NCI-H526 treated with DMSO at 0.1 percent for 48 hours (cell line): ENCODE measurements around the gene SLC7A10.
"Not testable (repeated sequence)": the region's sequence is repeated elsewhere in the genome, so short reads cannot be mapped to it uniquely, and the experiment has no call there.

Experiments
- DNase-seq: peaks from one replicate; lab custom pipeline; 2025; lab: John Stamatoyannopoulos, UW

The SLC7A10 gene

DNA sequence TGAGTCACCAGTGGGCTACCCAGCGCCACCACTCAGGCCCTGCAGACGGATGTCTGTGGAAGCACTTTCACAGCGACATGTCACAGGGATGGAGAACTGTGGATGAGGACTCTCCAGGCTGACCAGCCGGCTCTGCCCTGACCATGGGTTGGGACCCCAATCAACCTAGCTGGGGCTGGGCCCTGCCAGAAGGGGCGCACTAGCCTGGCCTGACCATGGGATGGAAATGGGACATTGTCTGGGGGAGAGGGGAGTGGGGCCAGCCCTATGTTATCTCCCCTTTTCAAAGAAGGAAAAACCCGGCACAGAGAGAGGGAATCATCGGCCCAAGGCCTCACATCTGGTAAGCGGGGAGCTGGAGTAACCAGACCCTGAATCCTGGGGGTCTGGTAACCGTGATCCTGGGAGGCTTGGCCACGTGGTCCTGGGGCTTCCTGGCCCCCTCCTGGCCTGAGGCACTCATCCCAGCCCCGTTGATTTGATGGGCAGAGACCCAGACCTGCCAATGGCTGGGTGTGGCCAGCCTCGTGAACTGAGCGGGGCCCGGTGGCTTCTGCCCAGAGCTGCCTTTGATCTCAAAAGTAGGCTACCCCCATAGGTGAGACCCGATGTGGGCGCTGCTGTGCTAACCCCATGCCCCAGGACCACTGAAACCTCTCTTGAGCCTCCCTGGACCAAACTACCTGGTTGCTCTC lies 11.2 kb upstream of the SLC7A10 start:
- no peak for DNase-seq

DNA sequence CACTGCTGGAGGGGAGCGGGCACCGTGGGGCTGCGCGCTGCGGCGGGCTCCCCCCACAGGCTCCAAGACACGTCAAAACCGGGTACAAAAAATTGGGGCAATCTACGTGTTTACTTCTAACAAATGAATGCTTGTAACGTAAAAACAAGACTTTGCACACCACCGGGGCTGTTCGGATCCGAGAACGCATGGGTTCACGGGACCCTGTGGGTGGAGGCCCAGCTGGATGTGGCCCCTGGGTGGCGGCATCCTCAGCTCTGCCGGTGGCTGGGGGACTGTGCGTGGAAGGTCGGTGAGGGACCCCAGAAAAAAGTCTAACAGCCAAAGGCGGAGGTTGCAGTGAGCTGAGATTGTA lies 10.3 kb upstream of the SLC7A10 start:
- DNase-seq, result no peak

DNA sequence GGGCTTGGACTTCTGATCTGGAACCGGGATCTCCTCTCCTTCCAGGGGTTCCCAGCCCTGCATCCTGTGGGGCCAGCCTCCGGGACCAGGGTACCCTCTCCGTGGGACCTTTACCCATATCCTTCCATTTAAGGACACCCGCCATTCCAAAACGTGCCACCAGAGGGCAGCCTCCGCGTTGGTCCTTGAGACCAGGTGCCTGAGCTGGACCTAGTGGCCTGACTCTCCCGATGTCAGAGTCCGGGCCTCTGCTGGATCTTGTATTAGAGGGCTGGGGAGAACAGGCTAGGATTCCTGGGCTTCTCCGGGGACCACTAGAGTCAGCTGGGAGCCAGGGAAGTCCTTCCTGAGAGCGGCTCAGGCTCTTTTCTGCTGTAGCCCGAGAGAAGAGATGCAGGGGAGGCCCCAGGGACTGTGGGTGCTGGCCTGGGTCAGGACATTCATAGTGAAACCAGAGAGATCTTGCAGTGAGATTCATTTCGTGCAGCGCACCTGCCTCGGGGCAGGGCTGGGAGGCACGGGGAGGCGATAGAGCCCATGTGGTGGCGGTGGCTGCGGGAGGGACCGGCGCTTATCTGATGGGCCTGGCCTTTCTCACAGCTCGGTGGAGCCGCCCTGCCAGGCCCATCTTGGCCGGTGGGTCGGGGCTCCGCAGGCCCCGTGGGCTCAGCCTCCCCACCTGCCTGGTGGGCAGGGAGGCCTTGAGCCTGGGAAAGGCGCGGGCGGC lies 9.8 kb upstream of the SLC7A10 start:
- peak; percentile 53 for DNase-seq

DNA sequence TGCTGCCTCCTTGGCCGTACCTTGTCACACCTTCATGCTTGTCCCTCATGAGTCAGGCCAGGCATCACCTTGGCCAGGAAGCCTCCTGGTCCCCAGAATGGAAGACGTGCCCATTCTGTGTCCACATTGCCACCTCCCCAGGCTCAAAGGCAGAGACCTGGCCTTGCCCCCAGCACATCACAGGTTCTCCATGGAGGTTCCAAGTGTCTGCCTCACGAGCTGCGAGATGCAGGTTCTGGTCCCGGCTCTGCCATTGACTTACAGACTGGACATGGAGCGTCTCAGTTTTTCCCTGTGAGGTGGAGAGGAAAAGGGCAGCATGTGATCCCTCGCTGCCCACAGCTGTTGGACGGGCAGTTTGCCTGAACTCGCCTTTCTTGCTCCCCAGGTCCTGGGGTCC lies 9.1 kb upstream of the SLC7A10 start:
- DNase-seq, result no peak

DNA sequence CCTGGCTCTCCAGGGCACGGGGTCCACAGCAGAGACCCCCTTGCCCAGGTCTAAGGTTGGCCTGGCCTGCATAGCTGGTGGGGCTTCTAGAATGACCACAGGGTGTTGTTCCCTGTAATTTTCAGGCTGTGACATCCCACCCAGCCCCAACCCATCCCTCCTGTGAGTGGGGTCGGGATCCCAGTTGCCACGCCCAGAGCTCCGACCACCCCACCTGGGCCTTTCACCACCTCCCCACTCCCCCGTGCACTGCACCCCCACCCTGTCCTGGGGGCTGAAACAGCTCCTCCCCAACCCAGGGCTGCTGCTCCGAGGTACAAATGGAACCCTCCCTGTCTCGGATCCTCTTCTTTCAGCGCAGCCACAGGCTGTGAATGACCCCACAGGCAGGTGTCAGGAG lies 8.4 kb upstream of the SLC7A10 start:
- DNase-seq, result no peak

DNA sequence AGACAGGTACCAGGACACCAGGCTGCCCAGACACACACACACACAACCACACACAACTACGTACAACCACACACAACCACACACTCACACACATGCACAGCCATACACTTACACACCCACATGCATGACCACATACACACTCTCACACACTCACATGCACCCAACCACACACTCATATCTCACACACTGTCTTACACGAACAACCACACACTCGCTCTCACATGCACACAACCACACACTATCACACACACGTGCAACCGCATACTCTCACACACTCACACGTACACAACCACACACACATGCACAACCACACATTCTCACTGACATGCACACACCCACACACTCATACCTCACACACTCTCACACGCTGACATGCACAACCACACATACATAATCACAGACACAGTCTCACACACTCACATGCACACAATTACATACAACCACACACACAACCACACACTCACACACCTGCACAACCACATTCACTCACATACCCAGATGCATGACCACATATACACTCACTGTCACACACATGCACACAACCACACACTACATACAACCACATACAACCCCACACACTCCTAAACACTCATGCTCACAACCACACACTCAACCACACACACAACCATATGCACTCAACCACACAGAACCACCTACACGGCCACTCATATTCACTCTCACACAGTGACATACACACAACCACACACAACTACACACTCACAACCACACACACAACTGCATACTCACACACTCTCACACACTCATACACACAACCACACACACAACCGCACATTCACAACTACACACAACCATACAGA lies 7.6 kb upstream of the SLC7A10 start:
- DNase-seq, result no peak

DNA sequence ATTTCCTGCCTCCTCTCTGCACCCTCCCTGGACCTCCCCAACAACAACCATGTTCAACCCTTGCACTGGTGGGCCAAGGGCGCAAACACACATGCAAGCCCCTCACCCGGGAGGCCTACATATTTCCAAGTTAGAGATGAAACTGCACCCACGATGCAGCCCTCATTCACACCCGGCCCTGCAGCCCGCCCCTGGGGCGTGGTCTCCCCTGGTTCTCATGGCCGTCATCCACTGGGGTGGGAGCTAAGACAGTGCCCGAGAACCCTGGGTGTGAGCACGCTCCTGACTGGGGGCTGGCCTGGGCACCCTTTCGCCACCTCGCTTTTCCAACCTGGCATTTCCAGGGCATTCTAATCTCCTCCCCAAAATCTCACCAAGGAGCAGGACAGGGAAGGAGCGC lies 7.0 kb upstream of the SLC7A10 start:
- DNase-seq, result no peak

DNA sequence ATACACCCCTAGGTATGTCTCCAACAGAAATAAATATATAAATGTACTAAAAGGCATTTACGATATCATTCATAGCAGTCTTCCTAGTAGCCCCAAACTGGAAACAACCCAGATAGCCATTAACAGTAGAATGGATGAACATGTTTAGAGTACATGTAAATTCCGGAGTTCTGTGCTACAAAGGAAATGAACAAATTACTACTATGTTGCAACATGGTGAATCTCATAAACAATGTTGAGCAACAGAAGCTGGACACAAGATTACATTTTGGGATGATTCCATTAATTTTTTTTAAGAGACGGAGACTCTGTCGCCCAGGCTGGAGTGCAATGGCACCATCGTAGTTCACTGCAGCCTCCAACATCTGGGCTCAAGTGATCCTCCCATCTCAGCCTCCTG lies 5.9 kb upstream of the SLC7A10 start:
- DNase-seq, result no peak

DNA sequence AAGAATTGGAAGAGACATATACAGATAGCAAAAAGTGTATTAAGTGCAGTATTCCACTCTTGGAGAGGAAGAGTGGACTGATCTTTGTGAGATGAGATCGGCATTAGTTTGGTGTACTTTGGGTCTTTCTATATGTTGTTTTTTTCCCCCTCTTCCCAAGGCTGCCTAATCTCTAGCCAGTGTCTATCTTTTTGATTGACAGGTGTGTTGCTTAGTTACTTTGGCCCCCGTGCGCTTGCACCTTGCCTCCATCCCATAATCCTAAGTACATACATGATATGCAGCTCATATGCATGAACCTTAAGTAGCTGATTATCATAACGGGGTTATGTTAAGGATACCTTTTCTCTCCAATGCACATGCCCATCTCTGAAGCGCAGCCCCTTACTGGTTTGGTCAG lies 4.3 kb upstream of the SLC7A10 start:
- no peak for DNase-seq

DNA sequence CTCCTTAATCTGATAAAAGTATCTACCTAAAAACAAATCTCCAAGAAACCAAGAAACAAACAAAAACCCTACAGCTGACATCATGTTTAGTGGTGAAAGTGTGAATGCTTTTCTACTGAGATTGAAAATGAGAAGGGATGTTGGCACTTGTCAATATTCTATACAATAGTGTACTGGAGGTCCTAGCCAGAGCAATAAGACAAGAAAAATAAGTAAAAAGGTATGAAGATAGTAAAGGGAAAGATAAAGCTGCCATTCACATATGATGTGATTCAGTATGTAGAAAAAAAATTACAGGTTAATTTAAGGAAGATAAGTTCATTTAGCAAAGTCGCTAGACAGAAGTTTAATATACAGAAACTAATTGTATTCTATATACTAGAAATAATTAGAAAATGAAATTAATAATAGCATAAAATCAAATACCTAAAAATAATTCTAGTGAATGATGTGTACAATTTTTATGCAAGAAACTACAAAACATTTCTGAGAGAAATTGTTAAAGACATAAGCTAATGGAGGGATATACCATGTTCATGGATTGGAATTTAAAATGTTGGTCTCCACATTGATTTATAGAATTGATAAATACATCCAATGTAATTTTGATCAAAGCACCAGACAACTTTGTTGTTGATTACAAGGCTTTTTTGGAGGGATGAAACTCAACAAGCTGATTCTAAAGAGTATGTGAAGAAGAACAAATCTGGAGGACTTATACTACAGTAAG lies 2.4 kb upstream of the SLC7A10 start:
- no peak for DNase-seq

DNA sequence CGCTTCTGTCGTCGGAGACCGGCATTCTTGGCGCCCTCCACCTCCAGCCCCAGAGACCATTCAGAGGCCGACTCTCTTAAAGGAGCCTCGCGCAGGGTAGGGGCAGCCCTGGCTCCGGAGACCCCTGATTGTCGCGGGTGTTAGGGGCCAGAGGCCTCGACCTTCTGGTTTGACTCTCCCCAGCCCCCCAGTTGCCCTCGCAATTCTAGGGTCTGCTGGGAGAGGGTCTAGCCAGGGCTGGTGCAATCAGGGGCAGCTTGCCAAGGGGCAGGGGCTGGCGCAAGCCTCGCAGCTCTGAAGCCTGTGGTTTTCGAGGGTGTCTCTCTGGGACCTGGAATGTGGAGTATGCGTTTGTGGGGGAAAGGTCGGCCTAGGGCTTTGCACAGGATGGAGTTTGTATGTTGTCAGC lies 1.6 kb upstream of the SLC7A10 start:
- DNase-seq, result no peak

DNA sequence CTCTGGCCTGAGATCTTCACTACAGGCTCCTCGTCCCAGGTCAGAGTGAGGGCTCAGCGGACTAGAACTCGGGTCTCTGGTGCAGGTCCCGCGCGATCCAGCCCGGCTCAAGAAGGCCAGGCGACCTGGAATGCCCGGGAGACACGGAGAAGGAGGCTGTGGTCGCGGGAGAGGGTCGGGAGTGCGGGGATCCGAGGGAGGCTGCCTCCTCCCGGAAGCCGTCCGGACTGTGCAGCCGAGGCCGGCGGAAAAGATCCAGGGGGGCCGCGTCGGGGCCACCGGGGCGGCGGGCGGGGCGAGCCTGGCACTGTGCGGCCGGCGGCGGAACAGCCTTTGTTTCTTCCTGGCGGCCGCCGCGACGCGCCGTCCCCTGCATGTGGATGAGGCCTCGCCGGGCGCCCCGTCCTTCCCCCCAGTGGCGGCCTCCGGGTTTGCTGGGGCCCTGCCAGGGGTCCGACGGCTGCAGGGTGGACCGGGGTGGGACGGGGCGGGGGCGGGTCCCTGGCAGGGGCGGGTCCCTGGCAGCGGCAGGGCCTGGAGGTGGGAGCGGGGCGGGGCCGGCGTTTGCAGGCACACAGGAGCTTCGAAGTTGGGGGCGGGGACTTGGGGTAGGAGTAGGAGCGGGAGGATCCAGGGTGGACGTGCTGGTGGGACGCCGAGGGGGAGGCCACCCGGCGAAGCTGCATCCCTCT lies 1.0 kb upstream of the SLC7A10 start:
- peak; percentile 34 for DNase-seq

DNA sequence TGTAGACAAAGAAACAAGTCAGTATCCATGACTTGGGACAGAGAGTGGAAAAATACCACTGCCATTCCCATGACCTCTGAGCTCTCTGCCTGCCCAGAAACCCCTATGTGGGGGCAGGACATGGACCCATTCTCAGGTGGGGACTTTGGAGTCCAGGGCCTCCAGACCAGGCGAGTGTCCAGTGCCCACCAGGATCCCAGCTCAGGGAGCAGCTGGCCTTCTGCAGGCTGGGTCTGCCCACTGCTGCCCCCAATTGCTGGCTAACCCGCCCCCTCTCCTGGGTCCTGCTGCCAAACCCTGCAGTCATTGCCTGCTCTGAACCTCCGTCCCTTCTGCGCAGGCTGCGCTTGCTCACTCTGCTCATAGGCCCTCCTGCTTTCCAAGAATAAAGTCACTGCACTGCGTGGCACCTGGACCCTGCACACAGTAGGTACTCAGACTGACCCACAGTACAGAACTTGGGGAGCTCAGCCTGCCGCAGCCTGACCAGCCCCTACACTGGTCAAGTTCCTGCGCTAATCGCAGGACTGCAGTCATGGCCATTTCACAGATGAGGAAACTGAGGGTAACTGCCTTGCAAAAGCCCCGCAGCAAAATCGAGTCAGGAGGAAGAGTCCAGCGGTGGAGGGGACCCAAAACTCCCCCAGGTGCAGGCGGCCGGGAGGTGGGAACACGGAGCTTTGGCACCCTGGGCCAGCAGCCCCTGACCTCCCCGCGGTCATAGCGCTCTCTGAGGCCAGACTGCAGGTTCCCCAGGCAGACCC lies 774 bp downstream of the SLC7A10 start:
- DNase-seq, result no peak

DNA sequence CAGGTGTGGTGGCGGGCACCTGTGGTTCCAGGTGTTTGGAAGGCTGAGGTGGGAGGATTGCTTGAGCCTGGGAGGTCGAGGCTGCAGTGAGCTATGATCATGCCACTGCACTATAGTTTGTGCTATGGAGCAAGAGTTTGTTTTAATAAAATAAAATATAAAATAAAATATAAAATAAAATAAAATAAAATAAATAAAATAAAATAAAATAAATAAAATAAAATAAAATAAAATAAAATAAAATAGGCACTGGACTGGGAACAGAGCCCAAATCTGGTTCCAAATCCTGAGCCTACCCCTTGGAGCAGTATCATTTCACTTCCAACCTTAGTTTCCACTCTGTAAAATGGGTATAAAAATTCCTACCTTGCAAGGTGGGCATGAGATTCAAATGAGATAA lies 3.4 kb downstream of the SLC7A10 start:
- DNase-seq, result not testable (repeated sequence)

DNA sequence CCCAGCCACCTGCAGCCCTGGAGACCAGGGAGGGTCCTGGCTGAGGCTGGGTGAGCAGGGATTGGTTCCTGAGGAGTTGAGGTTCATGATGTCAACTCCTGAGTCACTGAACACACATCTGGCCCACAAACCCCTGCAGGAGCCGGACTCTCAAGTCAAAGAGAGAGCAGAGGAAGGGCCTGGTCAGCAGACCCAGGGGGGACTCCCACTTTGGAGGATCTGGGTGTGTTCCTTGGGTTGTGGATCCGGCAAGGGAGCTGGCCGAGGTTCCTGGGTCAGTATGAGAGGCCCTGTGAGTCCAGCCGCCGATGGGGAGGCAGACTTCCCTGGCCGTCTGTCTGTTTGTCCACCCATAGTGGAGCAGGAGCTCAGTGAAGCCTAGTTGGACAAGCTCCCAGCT lies 4.0 kb downstream of the SLC7A10 start:
- no peak for DNase-seq

DNA sequence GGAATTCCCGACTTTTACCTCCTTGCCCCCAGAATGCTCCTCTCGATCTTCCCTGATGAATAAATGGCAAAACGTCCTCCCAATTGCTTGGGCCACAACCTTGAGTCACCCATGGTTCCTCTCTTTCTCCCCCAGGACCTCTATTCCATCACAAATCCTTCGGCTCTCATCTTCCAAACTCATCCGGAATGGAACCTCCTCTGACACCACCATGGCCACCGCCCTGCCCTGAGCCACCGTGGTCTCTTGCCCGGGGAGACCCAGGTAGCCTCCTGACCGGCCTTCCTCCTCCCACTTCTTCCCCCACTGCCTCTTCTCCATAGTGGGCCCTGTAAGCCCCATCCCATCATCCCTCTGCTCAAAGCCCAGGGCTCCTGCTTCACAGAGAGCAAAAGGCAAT lies 4.9 kb downstream of the SLC7A10 start:
- DNase-seq, result no peak

DNA sequence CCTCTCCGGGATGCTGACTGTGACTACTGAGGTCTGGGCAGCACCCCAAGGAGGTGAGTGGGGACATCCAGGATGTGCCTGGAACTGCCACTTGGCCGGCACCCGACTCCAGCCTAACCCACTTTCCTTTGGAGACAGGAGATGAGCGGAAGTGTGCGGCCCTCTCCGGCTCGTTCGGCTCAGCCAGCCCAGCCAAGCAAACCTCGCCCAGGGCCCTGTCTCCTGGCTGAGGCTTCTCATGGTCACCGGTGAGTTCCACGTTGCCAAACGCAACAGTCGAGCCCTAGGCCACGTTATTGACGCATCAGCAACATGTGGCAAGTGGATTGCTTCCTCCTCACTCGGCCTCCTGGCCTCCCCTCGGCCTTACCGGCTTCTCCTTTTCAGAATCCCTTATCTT lies 5.5 kb downstream of the SLC7A10 start:
- DNase-seq, result no peak

DNA sequence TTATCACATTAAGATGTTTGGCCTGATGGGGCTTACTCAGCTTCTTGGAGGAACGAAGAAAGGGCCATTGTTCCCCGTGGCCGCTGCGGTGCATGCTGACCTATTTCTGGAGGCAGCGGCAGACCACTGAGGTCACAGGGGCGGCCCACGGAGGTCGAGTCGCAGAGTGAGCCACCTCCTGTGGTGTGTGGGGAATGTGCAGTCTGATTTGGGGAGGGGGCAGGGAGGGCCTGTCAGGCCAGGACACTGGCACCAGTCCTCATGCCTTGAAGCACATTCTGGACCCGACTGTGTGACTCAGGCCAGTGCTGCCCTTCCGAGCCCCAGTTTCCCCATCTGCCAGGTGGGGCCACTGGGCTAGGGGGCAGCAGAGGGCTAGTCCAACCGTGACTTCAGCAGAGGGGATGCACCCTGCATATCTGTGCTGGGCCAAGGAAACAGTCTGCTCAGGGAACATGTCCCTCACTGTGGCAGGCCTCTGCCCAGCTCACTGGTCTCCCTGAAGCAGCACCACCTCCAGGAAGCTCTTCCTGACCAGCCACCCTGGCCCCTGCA lies 6.3 kb downstream of the SLC7A10 start:
- DNase-seq, result no peak

DNA sequence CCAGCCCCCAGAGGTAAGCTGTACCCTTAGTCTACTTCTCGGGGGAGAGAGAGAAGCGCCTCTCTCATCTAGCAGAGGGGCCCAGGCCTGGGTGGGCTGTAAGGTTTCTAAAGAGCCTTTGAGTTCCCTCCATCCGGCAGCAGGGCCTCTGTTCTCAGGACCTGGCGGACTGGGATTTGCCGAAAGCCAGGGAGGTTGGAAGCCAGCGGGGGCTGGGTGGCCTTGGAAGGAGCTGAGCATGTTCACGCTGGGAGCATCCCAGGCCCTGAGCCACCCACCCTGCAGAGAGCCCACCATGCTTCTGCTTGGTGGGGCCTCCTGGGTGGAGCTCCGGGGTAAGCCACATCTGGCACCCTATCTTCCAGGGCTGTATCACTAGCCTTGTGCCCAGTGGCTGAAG lies 7.8 kb downstream of the SLC7A10 start:
- DNase-seq, result no peak

DNA sequence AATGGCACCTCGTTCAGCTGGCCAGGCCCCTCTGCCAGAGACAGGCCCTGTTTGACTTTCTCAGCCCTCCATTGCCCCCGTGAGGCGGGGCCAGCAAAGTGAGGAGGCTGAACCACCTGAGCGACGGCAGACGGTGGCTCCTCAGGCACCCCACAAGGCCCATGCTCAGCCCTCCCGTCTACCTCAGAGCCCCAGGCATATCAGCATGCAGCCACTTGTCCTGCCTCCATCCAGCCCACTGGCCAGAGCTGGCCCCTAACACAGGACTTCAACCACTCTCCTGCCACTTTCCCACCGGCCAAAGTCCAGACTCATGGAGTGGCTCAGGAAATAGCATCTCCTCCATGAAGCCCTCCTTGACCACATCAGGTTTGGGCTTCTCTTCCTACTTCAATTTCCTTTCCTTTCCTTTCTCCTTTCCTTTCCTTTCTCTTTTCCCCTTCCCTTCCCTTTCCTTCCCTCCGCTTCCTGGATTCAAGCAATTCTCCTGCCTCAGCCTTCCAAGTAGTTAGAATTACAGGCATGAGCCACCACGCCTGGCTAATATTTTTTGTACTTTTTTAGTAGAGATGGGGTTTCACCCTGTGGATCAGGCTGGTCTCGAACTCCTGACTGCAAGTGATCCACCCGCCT lies 9.3 kb downstream of the SLC7A10 start:
- DNase-seq, result no peak
